Stimulated activated CD4-positive, alpha-beta T cell treated with anti-CD3 and anti-CD28 coated beads, Interleukin-4, amount 100 ng/mL, for 48 hours (primary cell): Measurements from ENCODE around the gene C17orf58.
A peak's percentile ranks its signal among the peaks of the same experiment; 100 is the strongest.
"Not testable (repeated sequence)": the region's sequence is repeated elsewhere in the genome, so short reads cannot be mapped to it uniquely, and the experiment has no call there.

Experiments used
- DNase-seq, 2 donors: peaks; one replicate each; pipeline ENCODE4 v3.0.0-alpha.2; 2020; ENCODE audit warnings: low read depth in 2 of 2

C17orf58 gene

DNA sequence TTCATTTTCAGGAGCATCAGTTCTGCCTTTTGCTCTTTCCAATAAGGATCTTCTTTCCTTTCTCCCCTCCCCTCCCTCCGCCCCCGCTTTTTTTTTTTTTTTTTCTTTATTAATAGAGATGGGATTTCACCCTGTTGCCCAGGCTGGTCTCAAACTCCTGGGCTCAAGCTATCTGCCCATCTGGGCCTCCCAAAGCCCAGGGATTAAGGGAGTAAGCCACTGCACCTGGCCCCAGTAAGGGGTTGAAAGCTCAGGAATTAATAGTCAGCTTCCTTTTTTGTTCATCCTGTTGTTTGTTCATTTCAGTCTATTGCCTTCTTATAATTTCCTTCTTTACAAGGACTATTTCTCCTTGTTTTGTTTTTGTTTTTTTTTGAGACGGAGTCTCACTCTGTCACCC lies 7.9 kb upstream of the C17orf58 start:
- no peak for DNase-seq

DNA sequence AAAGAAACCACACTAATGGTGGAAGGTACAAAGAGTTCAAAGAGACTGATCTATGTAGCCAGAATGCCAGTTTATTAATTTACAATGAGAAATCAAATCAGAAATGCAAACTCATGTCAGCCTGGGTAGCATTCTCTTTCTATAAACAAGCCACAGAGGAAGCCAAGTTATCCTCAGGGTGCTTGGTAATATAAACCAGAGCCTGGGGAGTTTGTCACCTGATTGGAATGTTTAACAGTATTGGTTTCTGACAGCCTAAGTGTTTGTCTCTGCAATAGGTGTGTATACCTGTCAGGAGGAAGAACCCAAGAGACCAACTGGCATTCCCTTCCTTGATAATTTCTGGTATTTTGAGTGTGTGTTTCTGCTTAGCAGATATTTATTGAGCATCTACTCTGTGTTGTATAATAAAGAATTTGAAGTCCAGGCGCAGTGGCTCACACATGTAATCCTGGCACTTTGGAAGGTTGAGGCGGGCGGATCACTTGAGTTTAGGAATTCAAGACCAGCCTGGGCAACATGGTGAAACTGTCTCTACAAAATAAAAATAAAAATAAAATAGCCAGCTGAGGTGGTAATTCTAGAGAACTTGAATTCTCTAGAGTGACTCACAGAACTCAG lies 3.1 kb upstream of the C17orf58 start:
- DNase-seq = no peak

DNA sequence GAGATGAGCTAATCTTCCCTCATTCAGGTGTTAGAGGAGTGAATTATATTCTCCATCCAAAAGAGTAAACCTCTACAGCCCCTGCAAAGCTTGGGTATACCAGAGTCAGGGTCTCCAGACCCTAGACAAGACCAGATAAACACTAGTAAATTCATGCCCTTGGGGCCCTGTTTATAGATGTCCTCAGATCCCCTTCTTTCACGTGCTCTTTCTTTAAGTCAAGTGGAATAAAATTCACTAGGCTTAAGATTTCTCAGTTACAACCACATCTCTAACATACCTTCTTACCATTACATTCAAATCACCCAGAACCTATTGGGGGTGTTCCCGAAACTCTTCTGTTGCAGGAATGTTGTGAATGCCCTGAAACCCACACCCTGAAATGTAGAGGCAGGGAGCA lies 2.2 kb upstream of the C17orf58 start:
- DNase-seq = no peak

DNA sequence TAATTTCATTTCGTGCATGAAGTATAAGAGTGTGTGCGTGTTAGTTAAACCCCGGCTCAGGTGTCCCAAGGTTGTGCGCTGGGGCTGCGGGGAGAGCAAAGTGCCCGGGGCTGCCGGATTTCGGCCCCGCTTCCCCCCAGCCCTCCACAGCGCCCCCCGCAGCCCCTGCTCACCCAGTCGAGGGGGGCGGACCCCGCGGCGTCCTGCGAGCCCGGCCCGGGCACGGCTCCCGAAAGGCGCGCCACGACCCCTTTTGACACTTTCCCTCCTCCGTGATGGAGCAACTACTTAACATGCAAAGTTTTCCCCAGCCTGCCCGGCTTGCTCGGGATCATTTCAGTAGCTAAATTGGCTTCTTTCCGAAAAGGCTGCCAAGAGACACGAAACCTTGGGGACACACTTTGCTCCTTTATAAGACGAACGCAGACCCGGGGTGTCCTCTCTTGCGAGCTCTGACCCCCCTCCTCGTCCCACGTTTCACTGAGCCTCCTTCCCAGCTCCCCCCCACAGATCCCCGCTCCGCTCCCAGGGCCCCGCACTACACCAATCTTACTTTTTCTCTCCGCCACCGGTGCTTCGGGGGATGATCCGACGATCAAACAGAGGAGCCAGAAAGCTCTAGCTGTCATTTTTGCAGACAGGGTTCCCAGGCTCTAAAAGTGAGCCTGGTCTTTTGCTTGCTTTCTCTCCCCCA lies 552 bp downstream of the C17orf58 start:
- DNase-seq = no peak

DNA sequence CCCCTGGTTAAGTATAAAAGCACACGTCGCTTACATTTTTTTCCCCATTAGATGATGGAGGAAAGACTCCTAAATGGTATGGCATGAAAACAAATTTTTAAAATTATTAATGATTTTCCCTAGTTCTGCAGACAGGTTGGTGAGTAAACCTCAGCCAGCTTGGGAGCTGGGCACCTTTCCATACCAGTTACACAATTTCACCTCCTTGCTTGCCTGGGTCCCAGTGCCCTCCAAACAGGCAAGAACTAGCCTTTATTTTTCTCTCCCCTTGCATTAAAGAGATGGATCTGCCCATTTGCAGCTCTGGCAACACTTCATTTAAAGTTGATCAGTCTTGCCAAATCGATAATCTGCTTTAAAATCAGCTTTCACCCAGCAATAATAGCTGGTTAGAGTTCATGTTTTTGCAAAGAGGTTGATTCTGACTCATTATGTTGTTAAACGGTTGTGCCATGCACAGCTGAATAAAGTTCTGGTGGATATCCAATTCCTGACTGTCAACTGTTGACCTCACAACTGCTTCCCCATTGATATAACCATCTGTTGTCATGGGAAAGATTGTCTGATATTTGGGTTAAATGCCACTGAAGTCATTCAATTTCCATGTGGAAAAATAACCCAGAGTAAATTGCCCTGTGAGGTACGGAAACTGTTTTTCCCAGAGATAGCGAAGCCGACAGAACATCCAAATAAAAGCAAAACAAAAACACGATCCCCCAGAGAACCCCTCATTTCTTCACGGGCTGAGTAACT lies 1.3 kb downstream of the C17orf58 start:
- DNase-seq = no peak

DNA sequence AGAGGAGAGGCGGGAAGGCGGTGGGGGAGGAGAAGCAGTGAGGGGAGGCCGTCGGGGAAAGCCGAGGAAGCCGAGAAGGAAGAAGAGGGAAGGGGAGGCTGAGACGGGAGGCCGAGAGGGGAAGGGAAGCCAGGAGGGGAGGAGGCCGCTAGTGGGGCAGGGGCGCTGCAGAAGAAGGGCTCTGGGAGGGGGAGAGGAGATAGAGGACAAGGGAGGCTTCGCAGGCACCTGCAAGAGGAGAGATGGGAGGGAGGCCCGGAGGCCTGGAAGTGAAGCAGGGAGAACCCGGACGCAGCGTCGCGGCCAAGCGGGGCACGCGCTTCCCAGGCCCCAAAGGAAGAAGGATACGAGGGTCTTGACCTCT lies 2.3 kb downstream of the C17orf58 start:
- DNase-seq = no peak

DNA sequence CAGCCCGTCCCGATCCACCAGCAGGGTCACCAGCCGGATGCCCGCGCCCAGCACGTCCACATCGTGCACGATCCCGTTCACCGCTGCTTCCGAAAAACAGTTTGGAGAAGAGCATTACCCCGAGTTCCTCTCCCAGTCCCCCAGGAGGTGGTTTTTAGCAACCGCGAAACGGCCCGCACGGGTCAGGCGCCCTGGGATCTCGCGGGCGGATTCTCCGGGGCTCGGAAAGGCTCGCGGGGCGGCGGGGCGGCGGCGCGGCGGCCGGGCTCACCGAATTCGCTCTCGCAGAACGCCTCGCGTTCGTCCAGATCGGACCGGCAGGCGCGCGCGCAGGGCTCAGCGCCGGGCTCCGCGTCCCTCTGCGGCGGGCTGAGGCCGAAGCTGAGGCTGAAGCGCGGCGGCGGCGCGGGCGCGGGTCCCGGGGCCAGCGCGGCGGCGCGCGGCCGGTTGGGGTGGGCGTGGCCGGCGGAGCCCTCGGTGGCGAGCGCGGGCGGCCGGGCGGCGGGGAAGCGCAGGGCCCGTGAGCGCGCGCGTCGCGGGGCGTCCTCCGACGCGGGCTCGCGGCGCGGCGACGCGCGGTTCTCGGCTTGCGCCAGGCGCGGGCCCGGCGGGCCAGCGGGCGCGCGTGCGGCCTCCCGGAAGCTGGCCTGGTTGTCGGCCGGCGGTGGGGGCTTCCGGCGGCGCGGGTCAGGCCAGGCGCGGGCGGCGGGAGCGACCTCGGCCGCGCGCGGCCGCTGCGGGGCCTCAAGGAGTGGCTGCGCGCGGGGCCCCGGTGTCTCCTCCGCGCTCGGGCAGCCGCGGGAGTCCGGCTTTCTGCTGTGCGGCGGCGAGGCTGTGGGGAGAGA lies 2.9 kb downstream of the C17orf58 start:
- peak; percentile 52 to 70 for DNase-seq

DNA sequence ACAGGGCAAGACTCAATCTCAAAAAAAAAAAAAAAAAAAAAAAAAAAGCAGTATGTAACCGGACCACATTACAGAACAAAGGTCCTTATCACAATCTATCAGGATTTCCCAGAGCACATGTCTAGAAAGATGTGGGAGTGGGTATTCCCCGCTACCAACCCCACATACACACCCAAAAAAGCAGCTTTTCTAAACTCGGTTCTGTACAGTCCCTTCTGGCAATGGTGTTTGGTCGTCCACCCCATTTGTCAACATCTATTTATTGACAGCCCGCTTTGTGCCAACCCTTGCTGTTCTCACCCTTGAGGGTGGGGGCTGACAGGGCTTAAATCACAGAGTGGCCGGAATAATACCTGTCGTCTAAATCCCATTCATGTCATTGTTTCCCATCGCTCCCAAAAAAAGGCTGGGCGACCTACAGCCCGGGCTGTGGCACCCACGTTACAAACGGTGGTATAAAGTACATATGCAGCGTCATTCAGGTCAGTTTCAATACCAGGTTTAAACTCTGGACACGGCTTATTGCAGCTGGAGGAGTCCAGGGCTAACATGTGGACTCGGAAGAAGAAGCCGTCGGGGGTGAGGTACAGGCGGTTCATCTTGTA lies 3.6 kb downstream of the C17orf58 start:
- DNase-seq = no peak

DNA sequence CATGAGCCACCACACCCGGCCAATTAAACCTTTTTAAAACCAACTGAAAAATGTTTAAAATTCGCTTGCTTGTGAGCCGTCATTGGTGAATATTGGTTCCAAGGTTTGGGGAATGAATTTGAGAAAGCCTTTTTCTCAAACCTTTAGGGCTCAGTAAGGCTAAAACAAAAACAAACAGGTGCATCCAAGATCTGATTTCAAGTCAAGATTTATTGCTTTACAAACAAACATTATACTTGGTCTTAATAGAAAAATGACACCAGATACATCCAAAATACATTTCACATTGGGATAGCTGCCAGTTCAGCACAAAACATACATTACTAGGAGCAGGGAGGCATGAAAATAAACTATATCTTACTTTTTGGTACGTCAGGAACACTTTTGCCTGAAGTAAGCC lies 5.4 kb downstream of the C17orf58 start:
- DNase-seq = no peak

DNA sequence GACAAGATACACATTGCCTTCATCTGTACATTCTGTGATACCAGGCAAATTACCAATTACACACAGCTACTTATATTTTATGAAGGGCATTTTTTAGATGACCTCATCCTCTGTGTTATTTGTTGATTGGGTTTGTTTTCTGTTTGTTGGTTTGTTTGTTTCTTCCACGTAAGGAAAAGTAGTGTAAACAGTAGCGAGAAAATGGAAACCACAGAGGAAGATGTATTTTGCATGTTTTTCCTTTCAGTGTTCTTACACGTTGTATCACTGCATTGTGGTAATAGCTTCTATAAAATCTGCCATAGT lies 12.9 kb downstream of the C17orf58 start:
- no peak for DNase-seq

DNA sequence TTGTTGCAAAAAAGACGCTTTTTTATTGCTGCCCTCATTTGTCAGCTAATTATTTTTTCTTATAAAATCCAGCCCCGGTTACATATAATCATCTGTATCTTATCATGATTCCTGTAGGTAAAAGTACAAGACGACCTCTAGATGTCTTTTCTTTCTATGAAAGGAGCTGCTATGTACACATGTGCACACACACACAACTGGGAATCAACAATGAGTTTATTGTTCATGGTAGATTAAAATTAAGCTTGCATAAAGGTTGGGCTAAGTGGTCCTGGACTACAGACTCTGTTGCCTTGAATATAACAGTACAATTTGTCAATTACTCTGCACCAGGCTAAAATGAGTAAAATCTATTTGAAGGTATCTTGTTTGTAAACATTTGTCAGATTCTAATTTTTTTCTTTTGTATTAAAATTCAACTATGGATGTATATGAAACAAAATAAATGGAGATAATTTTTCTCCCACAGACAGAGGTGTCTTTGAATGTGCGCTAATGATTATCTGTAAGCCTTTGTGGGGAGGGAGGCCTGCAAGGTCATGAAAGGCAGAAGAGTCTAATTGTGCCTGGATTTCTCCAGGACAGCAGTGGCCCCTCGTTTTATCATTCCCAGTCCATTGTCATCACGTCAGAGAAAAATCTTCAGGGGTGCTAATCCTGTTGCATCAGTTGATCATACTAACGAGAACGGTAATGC lies 13.4 kb downstream of the C17orf58 start:
- no peak for DNase-seq

DNA sequence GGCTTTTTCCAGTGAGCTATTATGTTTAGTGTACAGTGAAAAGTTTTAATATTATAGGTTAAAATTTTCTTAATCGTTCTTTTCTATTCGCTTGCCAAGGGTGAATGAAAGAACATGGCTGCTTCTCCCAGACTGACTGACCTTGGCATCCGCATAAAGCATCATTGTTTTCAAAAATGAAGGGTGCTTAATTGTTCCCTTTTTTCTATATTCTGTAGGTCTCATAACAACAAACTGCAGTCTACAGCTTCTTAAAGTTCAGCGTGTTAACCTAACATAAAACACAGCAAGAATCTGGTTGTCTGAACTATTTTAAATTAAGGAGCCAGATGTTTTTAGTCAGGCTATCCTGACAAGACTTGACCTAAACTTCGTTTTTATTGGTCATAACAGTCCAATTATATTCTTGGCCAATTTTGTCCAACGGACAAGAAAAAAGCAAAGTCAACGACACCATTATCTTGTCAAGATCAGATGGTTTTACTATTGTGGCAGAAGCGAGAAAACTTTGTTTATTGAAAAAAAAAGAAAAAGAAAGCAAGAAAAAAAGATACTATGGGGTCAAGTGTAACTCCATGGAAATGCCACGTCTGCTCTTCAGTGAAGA lies 14.1 kb downstream of the C17orf58 start:
- DNase-seq = no peak

DNA sequence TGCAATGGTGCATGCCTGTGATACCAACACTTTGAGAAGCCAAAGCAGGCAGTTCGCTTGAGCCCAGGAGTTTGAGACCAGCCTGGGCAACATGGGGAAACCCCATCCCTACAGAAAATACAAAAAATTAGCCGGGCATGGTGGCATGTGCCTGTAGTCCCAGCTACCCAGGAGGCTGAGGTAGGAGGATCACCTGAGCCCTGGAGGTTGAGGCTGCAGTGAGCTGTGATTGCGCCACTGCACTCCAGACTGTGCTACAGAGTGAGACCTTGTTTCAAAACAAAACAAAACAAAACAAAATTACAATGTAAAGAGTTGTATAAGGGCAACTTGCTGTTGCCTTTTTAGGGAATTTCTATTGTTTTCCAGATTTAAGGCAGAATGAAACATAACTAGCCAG lies 15.4 kb downstream of the C17orf58 start:
- not testable (repeated sequence) for DNase-seq

DNA sequence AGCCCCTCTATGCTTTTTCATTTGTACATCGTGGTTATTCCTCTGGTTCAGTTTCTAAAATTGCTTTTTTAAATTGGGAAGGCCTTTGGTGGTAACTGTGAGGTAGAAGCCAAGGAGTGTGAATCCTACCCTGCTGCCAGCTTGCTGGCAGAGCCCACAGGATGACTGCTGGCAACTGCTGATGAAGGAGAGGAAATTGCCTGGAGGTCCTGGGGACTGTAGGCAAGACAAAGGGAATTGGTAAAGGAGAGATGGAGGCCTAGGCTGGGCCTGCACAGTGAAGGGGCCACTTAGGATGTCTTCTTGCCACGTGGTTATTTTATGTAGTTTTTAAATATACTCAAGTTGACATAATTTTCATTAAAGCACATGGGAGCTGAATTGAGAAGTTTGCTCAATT lies 15.8 kb downstream of the C17orf58 start:
- DNase-seq = no peak

DNA sequence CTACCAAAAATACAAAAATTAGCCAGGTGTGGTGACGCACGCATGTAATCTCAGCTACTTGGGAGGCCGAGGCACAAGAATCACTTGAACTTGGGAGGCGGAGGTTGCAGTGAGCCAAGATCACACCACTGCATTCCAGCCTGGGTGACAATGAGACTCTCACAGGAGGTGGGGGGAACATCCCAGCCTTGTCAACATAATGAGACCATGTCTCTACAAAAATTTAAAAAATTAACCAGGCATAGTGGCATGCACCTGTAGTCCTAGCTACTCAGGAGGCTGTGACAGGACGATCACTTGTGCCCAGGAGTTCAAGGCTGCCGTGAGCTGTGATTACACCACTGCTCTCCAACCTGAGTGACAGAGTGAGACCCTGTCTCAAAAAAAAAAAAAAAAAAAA lies 20.0 kb downstream of the C17orf58 start:
- DNase-seq = not testable (repeated sequence)

DNA sequence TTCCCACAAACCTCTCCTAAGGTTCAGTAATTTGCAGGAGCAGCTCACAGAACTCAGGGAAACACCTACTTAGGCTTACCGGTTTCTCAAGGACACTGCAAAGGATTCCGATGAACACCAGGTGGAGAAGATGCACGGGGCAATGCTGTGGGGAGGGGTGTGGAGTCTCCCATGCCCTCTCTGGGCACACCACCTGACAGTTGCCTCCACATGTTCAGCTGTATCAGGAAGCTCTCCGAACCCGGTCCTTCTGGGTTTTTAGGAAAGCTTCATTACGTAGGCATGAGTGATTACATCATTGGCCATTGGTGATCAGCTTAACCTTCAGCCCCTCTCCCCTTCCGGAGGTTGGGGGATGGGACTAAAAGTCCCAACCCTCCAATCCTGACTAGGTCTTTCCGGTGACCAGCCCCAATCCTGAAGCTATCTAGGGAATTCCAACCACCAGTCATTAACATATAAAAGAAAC lies 21.6 kb downstream of the C17orf58 start:
- DNase-seq = no peak

DNA sequence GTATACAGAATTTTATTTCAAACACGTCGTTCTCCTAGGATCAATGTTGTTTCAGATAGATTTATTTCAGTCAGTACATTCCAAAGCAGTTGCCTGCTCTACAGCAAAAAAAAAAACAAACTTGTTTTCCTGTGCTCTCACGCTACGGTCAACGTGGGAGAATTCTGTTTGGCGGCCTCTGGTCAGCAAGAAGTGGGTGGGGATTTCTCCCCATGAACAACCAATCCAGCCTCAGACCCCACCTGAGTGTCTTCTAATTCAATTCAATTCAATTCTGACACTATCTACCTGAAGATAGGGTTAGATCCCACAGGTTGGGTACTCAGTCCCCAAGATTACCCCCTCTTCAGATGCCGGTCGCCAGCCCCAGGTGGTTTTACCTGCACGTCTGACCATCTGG lies 22.1 kb downstream of the C17orf58 start:
- no peak for DNase-seq

DNA sequence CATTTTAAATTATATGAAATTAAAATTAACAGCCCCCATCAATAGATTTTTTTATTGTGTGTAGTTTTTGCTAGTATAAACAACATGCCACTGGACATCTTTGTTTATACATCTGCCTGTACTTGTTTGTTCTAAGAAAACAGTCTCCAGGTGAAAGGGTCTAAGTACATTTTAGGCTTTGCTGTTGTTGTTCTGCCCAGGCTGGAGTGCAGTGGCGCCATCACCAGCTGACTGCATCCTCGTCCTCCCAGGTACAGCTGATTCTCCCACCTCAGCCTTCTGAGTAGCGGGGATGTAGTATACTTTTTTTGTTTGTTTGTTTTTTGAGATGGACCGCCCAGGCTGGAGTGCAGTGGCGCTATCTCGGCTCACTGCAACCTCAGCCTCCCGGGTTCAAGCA lies 25.5 kb downstream of the C17orf58 start:
- DNase-seq = no peak

DNA sequence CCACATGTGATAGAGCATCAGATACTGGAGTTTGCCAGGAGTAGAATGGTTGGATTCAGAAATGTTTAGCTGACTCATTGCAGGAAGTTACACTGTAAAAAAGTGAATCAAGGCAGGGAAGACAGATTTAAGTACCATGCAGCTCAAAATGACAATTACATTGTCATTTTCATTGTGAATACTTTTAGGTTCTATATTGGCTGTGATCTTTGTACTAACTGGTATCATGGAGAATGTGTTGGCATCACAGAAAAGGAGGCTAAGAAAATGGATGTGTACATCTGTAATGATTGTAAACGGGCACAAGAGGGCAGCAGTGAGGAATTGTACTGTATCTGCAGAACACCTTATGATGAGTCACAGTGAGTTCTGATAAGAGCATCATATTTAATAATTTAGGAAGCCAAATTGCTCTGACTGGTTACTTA lies 33.1 kb downstream of the C17orf58 start:
- peak; percentile 58 to 67 for DNase-seq

DNA sequence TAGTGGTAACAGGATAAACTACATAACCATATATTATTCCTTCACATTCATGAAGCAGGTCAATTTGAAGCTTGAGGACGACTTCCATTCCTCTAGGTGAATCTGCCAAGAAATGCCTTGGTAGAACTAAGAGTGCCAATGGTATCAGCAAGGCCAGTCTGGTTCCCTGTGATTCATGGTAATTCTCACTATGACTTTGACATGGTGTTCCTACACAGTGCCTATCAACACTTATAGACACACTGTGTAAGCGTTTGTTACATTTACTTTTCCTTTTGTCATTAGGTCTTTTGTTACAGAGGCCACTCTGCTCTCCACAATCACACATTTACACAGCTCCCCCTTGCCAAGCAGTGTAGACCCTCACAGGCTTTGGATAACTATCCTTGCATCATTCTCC lies 34.1 kb downstream of the C17orf58 start:
- DNase-seq = not testable (repeated sequence)

DNA sequence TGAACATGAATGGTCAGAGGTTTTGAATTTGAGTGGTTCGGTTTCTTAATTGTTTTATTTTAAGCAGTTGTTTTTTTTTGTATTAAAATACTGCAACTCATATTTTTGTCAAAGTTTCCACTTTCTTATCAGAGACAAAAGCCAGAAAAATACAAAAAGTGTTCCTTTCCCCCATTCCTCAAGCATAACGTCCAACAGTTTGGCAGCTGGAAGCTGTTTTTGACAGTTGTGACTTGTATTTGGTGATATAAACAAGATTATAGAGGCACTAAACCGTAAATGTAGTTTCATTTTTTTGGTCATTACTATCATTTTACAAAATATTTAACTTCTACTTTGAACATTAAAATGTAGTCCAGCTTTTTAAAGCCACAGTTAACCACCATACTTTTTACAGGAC lies 36.0 kb downstream of the C17orf58 start:
- DNase-seq = not testable (repeated sequence)
